H9 (cell line): Measurements from ENCODE around the gene CEP89. TPM values are rescaled to one million over a fixed set of nuclear protein-coding genes. Genes with fewer than 3 reads are reported as not detected.
A peak's percentile ranks its signal among the peaks of the same experiment; 100 is the strongest.

Experiments used
- DNase-seq: peaks from one replicate; pipeline ENCODE4 v3.0.0-alpha.2; 2017
- H2AFZ ChIP-seq: one replicate; pipeline ENCODE4 v1.6.1; 2013; ENCODE audit warnings: mild to moderate bottlenecking, low read length, control low read depth, moderate library complexity
- H2AK5ac ChIP-seq: 2 replicates; pipeline ENCODE4 v1.6.1; 2013; ENCODE audit warnings: low read length, control low read depth, mixed read lengths; ENCODE audit not compliant: insufficient read length
- H2BK120ac ChIP-seq: one replicate; pipeline ENCODE4 v1.6.1; 2013; ENCODE audit warnings: low read depth, mild to moderate bottlenecking, low read length, control low read depth, inconsistent platforms; ENCODE audit not compliant: poor library complexity, severe bottlenecking
- H2BK12ac ChIP-seq: 2 replicates; pipeline ENCODE4 v1.6.1; 2013; ENCODE audit warnings: low read length, control low read depth, mixed read lengths, low read depth; ENCODE audit not compliant: insufficient read length
- H2BK15ac ChIP-seq: 2 replicates; pipeline ENCODE4 v1.6.1; 2013; ENCODE audit warnings: low read depth, low read length, control low read depth
- H2BK20ac ChIP-seq: one replicate; pipeline ENCODE4 v1.6.1; 2013; ENCODE audit warnings: low read depth, mild to moderate bottlenecking, low read length, control low read depth, inconsistent platforms; ENCODE audit not compliant: poor library complexity, severe bottlenecking
- H2BK5ac ChIP-seq: 2 replicates; pipeline ENCODE4 v1.6.1; 2013; ENCODE audit warnings: low read length, control low read depth, mixed read lengths; ENCODE audit not compliant: insufficient read length
- H3K14ac ChIP-seq: 2 replicates; pipeline ENCODE4 v1.6.1; 2013; ENCODE audit warnings: low read length, control low read depth; ENCODE audit not compliant: insufficient read depth
- H3K18ac ChIP-seq: 2 replicates; pipeline ENCODE4 v1.6.1; 2013; ENCODE audit warnings: low read depth, mild to moderate bottlenecking, mixed read lengths, low read length, control low read depth; ENCODE audit not compliant: insufficient read length
- H3K23ac ChIP-seq: 2 replicates; pipeline ENCODE4 v1.6.1; 2013; ENCODE audit warnings: low read length, control low read depth, mixed read lengths, low read depth; ENCODE audit not compliant: insufficient read length
- H3K23me2 ChIP-seq: 2 replicates; pipeline ENCODE4 v1.6.1; 2013; ENCODE audit warnings: low read depth, mild to moderate bottlenecking, mixed read lengths, low read length, control low read depth; ENCODE audit not compliant: insufficient read length, poor library complexity, severe bottlenecking
- H3K27ac ChIP-seq: 2 replicates; pipeline ENCODE4 v1.5.1; 2013; ENCODE audit warnings: low read length, control low read depth, mixed read lengths, low read depth; ENCODE audit not compliant: insufficient read length
- H3K27me3 ChIP-seq: 2 replicates; pipeline ENCODE4 v1.6.1; 2013; ENCODE audit warnings: low read length, control low read depth, inconsistent platforms; ENCODE audit not compliant: insufficient read depth
- H3K4ac ChIP-seq: 2 replicates; pipeline ENCODE4 v1.6.1; 2013; ENCODE audit warnings: low read depth, mild to moderate bottlenecking, control low read depth, inconsistent platforms, low read length, moderate library complexity
- H3K4me1 ChIP-seq: 2 replicates; pipeline ENCODE4 v1.6.1; 2013; ENCODE audit warnings: low read length, control low read depth, inconsistent platforms; ENCODE audit not compliant: insufficient read depth
- H3K4me2 ChIP-seq: 2 replicates; pipeline ENCODE4 v1.6.1; 2013; ENCODE audit warnings: low read length, control low read depth, mixed read lengths; ENCODE audit not compliant: insufficient read length, insufficient read depth
- H3K56ac ChIP-seq: 2 replicates; pipeline ENCODE4 v1.6.1; 2013; ENCODE audit warnings: low read depth, mild to moderate bottlenecking, mixed read lengths, low read length, control low read depth; ENCODE audit not compliant: insufficient read length
- H3K79me1 ChIP-seq: 2 replicates; pipeline ENCODE4 v1.6.1; 2013; ENCODE audit warnings: low read depth, mild to moderate bottlenecking, moderate library complexity, low read length, control low read depth, inconsistent platforms; ENCODE audit not compliant: insufficient read depth, poor library complexity, severe bottlenecking
- H3K79me2 ChIP-seq: 2 replicates; pipeline ENCODE4 v1.6.1; 2013; ENCODE audit warnings: low read length, control low read depth, inconsistent platforms; ENCODE audit not compliant: insufficient read depth
- H3K9ac ChIP-seq: 2 replicates; pipeline ENCODE4 v1.6.1; 2013; ENCODE audit warnings: low read length, control low read depth, mixed read lengths; ENCODE audit not compliant: insufficient read length; ENCODE audit errors: extremely low read depth
- H3K9me3 ChIP-seq: one replicate; pipeline ENCODE4 v1.6.1; 2013; ENCODE audit warnings: low read depth, low read length, inconsistent platforms; ENCODE audit not compliant: control insufficient read depth
- H3T11ph ChIP-seq: one replicate; pipeline ENCODE4 v1.6.1; 2013; ENCODE audit warnings: mild to moderate bottlenecking, low read length, control low read depth, inconsistent platforms
- H4K20me1 ChIP-seq: one replicate; pipeline ENCODE4 v1.6.1; 2013; ENCODE audit not compliant: control insufficient read depth, insufficient read length, insufficient read depth
- H4K5ac ChIP-seq: 2 replicates; pipeline ENCODE4 v1.6.1; 2013; ENCODE audit warnings: low read depth, mild to moderate bottlenecking, mixed read lengths, low read length, control low read depth; ENCODE audit not compliant: insufficient read length
- H4K8ac ChIP-seq: replicated peaks from 2 replicates; pipeline ENCODE4 v1.6.1; 2013; ENCODE audit warnings: low read length, control low read depth, mixed read lengths, low read depth; ENCODE audit not compliant: insufficient read length
- H4K91ac ChIP-seq: 2 replicates; pipeline ENCODE4 v1.6.1; 2013; ENCODE audit warnings: low read depth, mild to moderate bottlenecking, moderate library complexity, mixed read lengths, low read length, control low read depth; ENCODE audit not compliant: insufficient read length
- H3K27ac Mint-ChIP-seq, 3 experiments: 2 replicates in 2 of 3; 3 replicates in 1 of 3; pipeline ENCODE4 v1.8.0; 2020 to 2021; ENCODE audit warnings: mixed read lengths in 3 of 3, mild to moderate bottlenecking in 1 of 3, moderate library complexity in 1 of 3
- H3K27me3 Mint-ChIP-seq: 2 replicates; pipeline ENCODE4 v1.8.0; 2021; ENCODE audit warnings: low read depth, mild to moderate bottlenecking, moderate library complexity, mixed read lengths
- H3K36me3 Mint-ChIP-seq, 3 experiments: 2 replicates in 2 of 3; 3 replicates in 1 of 3; pipeline ENCODE4 v1.8.0; 2020 to 2021; ENCODE audit warnings: low read depth in 3 of 3, mixed read lengths in 3 of 3; ENCODE audit not compliant: insufficient read depth in 1 of 3
- H3K4me1 Mint-ChIP-seq, 2 experiments: 2 replicates each; pipeline ENCODE4 v1.8.0; 2020; ENCODE audit warnings: mixed read lengths in 2 of 2
- H3K4me3 Mint-ChIP-seq, 2 experiments: 2 replicates in 1 of 2; 3 replicates in 1 of 2; pipeline ENCODE4 v1.8.0; 2020 to 2021; ENCODE audit warnings: mild to moderate bottlenecking in 2 of 2, mixed read lengths in 2 of 2, moderate library complexity in 1 of 2
- H3K9me3 Mint-ChIP-seq, 2 experiments: 2 replicates in 1 of 2; 3 replicates in 1 of 2; pipeline ENCODE4 v1.8.0; 2020; ENCODE audit warnings: mild to moderate bottlenecking in 2 of 2, mixed read lengths in 2 of 2, moderate library complexity in 1 of 2
- CTCF ChIP-seq: fragments of 200-600 bp; sonication (generic); conservative IDR thresholded peaks from 3 replicates; pipeline ENCODE4 v1.8.0; 2021; ENCODE audit warnings: antibody characterized with exemption, mild to moderate bottlenecking
- WGBS: extraction: QIAGEN DNeasy Blood & Tissue Kit; methylation state at CpG from one replicate; pipeline ENCODE4 v1.1.7; 2013; ENCODE audit warnings: missing lambda C conversion rate, low lambda C conversion rate, mixed read lengths; ENCODE audit not compliant: insufficient read length; ENCODE audit errors: extremely low coverage; 5-methylcytosine and 5-hydroxymethylcytosine counted together
- total RNA-seq: library from RNA; stranded (reverse); gene quantifications from 2 replicates; pipeline ENCODE4 v1.2.1, GENCODE V29; 2021

CEP89 gene
- total RNA-seq, 1 experiment from 2014 or later, result 22.1 TPM

- Histone ChIP-seq H4K5ac (no peak overlapping the region), H3K18ac (no peak overlapping the region), H4K91ac (no peak overlapping the region), H2BK5ac (no peak overlapping the region), H2AFZ (no peak overlapping the region), H2BK15ac (no peak overlapping the region), H4K20me1 (no peaks in the 10 kb centered on the region), H3K27ac (no peak overlapping the region), H4K8ac (no peak overlapping the region), H2BK120ac (no peak overlapping the region), H2BK20ac (no peak overlapping the region), H3K23ac (no peak overlapping the region), H3K56ac (no peak overlapping the region), H3K4me2 (no peak overlapping the region), H3K9ac (no peak overlapping the region), H3K4ac (no peak overlapping the region), H3K79me2 (no peaks in the 10 kb centered on the region), H3K27me3 (no peaks in the 10 kb centered on the region), H3K23me2 (no peaks in the 10 kb centered on the region), H3K14ac (no peak overlapping the region), H3K79me1 (no peaks in the 10 kb centered on the region), H2BK12ac (no peak overlapping the region), H2AK5ac (no peak overlapping the region), H3K9me3 (no peaks in the 10 kb centered on the region), H3T11ph (no peak overlapping the region), H3K4me1 (no peaks in the 10 kb centered on the region)
- H3K4me3 Mint-ChIP-seq, result no peak overlapping the region; a peak in 1 of 5 replicates
- H3K36me3 Mint-ChIP-seq, result no peaks in the 10 kb centered on the region
- 0 out of 3 replicates have a peak, but pooled peaks have one; percentile 19 for TF ChIP-seq CTCF
- no peak overlapping the region for H3K27ac Mint-ChIP-seq
- WGBS, result no CpG with 5 or more reads among the region's 12 CpGs
- no peaks in the 10 kb centered on the region; a peak in 2 of 5 replicates for H3K9me3 Mint-ChIP-seq
- H3K4me1 Mint-ChIP-seq, result peaks cover 27 to 28% of the 10 kb centered on the region in 2 experiments
- no peaks in the 10 kb centered on the region for H3K27me3 Mint-ChIP-seq
- DNase-seq, result peak; percentile 40
These were observed 100.7 kb downstream of the CEP89 start for GRCh38 chr19:32870981-32871451.
